H1 (cell line): ENCODE measurements around the gene CHCHD3. TPM values are rescaled to one million over a fixed set of nuclear protein-coding genes. Genes with fewer than 3 reads are reported as not detected.
A peak's percentile ranks its signal among the peaks of the same experiment; 100 is the strongest.

Source experiments
- CTCF ChIA-PET: fragments of 300-600 bp; sonication (Branson Sonifier 250); formaldehyde crosslinking; loops from one replicate; lab custom pipeline; 2021; ENCODE audit not compliant: partially characterized antibody; lab: Charles Lee
- POLR2A ChIA-PET: fragments of 300-600 bp; sonication (Branson Sonifier 250); formaldehyde crosslinking; loops from one replicate; lab custom pipeline; 2021; ENCODE audit warnings: inconsistent platforms; ENCODE audit not compliant: partially characterized antibody; lab: Charles Lee
- DNase-seq, 2 experiments: peaks; one replicate each; pipeline versions ENCODE4 v3.0.0 to v3.0.0-alpha.2; 2010 to 2022; ENCODE audit warnings: low spot score in 2 of 2, low read depth in 1 of 2, mixed read lengths in 1 of 2
- FAIRE-seq: peaks from 2 replicates; lab custom pipeline; 2011; peaks lifted over from hg19 to GRCh38; lab: Jason Lieb, UNC
- H2AFZ ChIP-seq: 2 replicates; pipeline ENCODE4 v1.8.1; 2012; ENCODE audit warnings: low read length, inconsistent platforms
- H2AK5ac ChIP-seq: 2 replicates; pipeline ENCODE4 v1.6.1; 2013; ENCODE audit warnings: low read depth, low read length
- H2BK120ac ChIP-seq: replicated peaks from 2 replicates; pipeline ENCODE3; 2013; ENCODE audit warnings: low read depth, low read length, inconsistent platforms
- H2BK12ac ChIP-seq: 2 replicates; pipeline ENCODE4 v1.6.1; 2013; ENCODE audit warnings: low read depth, low read length
- H2BK15ac ChIP-seq: 2 replicates; pipeline ENCODE4 v1.6.1; 2013; ENCODE audit warnings: low read length
- H2BK20ac ChIP-seq: 2 replicates; pipeline ENCODE4 v1.6.1; 2013; ENCODE audit warnings: low read length
- H2BK5ac ChIP-seq: 2 replicates; pipeline ENCODE4 v1.6.1; 2013; ENCODE audit warnings: low read depth, low read length
- H3K14ac ChIP-seq: 2 replicates; pipeline ENCODE4 v1.6.1; 2013; ENCODE audit warnings: inconsistent platforms; ENCODE audit not compliant: insufficient read length
- H3K18ac ChIP-seq: 2 replicates; pipeline ENCODE4 v1.6.1; 2013; ENCODE audit warnings: low read length; ENCODE audit errors: extremely low read depth
- H3K23ac ChIP-seq: 2 replicates; pipeline ENCODE4 v1.6.1; 2013; ENCODE audit warnings: inconsistent platforms; ENCODE audit not compliant: insufficient read length
- H3K23me2 ChIP-seq: 2 replicates; pipeline ENCODE4 v1.6.1; 2013; ENCODE audit warnings: low read depth, low read length
- H3K27ac ChIP-seq: 2 replicates; pipeline ENCODE4 v1.6.1; 2011; ENCODE audit warnings: low read depth, low read length, inconsistent platforms
- H3K27me3 ChIP-seq, 4 experiments: replicated peaks in 1 of 4; 1 replicate in 1 of 4; 2 replicates in 3 of 4; pipeline versions ENCODE4 v1.6.1 to v1.8.1; 2011 to 2013; ENCODE audit warnings: low read length in 3 of 4, mild to moderate bottlenecking in 3 of 4, inconsistent platforms in 2 of 4, mixed read lengths in 2 of 4, moderate library complexity in 1 of 4; ENCODE audit not compliant: control insufficient read depth in 3 of 4, insufficient read depth in 3 of 4; ENCODE audit errors: extremely low read depth in 1 of 4
- H3K36me3 ChIP-seq, 4 experiments: 2 replicates each; pipeline versions ENCODE4 v1.6.1 to v1.8.1; 2011 to 2013; ENCODE audit warnings: mild to moderate bottlenecking in 4 of 4, low read length in 3 of 4, moderate library complexity in 2 of 4, control low read depth in 1 of 4, inconsistent platforms in 1 of 4; ENCODE audit not compliant: insufficient read depth in 4 of 4, control insufficient read depth in 2 of 4
- H3K4ac ChIP-seq: replicated peaks from 2 replicates; pipeline ENCODE3; 2013; ENCODE audit warnings: low read length, low read depth, mixed read lengths, inconsistent platforms; ENCODE audit not compliant: insufficient read length
- H3K4me1 ChIP-seq, 4 experiments: replicated peaks in 1 of 4; 1 replicate in 1 of 4; 2 replicates in 3 of 4; pipeline versions ENCODE4 v1.6.1 to v1.8.1; 2011 to 2013; ENCODE audit warnings: low read length in 3 of 4, inconsistent platforms in 2 of 4, mixed read lengths in 1 of 4; ENCODE audit not compliant: insufficient read depth in 4 of 4, control insufficient read depth in 3 of 4
- H3K4me2 ChIP-seq, 2 experiments: 2 replicates each; pipeline versions ENCODE4 v1.6.1 to v1.8.1; 2011 to 2013; ENCODE audit warnings: low read depth in 2 of 2, low read length in 2 of 2, control low read depth in 1 of 2, inconsistent platforms in 1 of 2, mild to moderate bottlenecking in 1 of 2; ENCODE audit not compliant: insufficient read depth in 1 of 2
- H3K4me3 ChIP-seq, 4 experiments: fragments of 200-600, 300-600 bp in 1 of 4; sonication (generic), shearing (Covaris generic), sonication (Bioruptor Twin) in 1 of 4; 2 replicates each; pipeline versions ENCODE4 v1.5.1 to v1.8.1; 2011 to 2016; ENCODE audit warnings: low read length in 4 of 4, low read depth in 3 of 4, control low read depth in 2 of 4, inconsistent platforms in 2 of 4, mild to moderate bottlenecking in 2 of 4, mixed read lengths in 1 of 4, moderate library complexity in 1 of 4; ENCODE audit not compliant: insufficient read depth in 2 of 4; ENCODE audit errors: extremely low read depth in 1 of 4
- H3K56ac ChIP-seq: replicated peaks from 2 replicates; pipeline ENCODE3; 2013; ENCODE audit warnings: low read depth, mild to moderate bottlenecking, mixed read lengths, low read length, inconsistent platforms; ENCODE audit not compliant: insufficient read length
- H3K79me1 ChIP-seq: 2 replicates; pipeline ENCODE4 v1.6.1; 2013; ENCODE audit warnings: low read depth, low read length, control low read depth
- H3K79me2 ChIP-seq, 2 experiments: 2 replicates each; pipeline versions ENCODE4 v1.6.1 to v1.8.1; 2012 to 2013; ENCODE audit warnings: low read length in 2 of 2, mild to moderate bottlenecking in 2 of 2, inconsistent platforms in 1 of 2; ENCODE audit not compliant: insufficient read depth in 2 of 2, control insufficient read depth in 1 of 2
- H3K9ac ChIP-seq, 4 experiments: replicated peaks in 1 of 4; 1 replicate in 1 of 4; 2 replicates in 3 of 4; pipeline versions ENCODE4 v1.6.1 to v1.8.1; 2011 to 2013; ENCODE audit warnings: low read depth in 3 of 4, low read length in 3 of 4, control low read depth in 2 of 4, mild to moderate bottlenecking in 2 of 4, moderate library complexity in 2 of 4, inconsistent platforms in 1 of 4; ENCODE audit errors: extremely low read depth in 1 of 4
- H3K9me3 ChIP-seq, 2 experiments: 2 replicates each; pipeline versions ENCODE4 v1.6.1 to v1.8.1; 2012 to 2013; ENCODE audit warnings: mild to moderate bottlenecking in 2 of 2, moderate library complexity in 2 of 2, control low read depth in 1 of 2, inconsistent platforms in 1 of 2, low read depth in 1 of 2, low read length in 1 of 2, mixed read lengths in 1 of 2; ENCODE audit not compliant: insufficient read depth in 2 of 2
- H4K20me1 ChIP-seq, 2 experiments: replicated peaks in 1 of 2; 2 replicates each; pipeline versions ENCODE3 to v1.8.1; 2011 to 2013; ENCODE audit warnings: inconsistent platforms in 2 of 2, low read length in 2 of 2, mild to moderate bottlenecking in 1 of 2; ENCODE audit not compliant: insufficient read depth in 2 of 2, control insufficient read depth in 1 of 2
- H4K5ac ChIP-seq: 2 replicates; pipeline ENCODE4 v1.6.1; 2013; ENCODE audit warnings: low read length, low read depth, mixed read lengths, inconsistent platforms; ENCODE audit not compliant: insufficient read length
- H4K8ac ChIP-seq: 2 replicates; pipeline ENCODE4 v1.8.0; 2013; ENCODE audit warnings: mild to moderate bottlenecking, moderate library complexity, low read length, inconsistent platforms; ENCODE audit not compliant: insufficient read depth; ENCODE audit errors: extremely low read depth
- H4K91ac ChIP-seq: replicated peaks from 2 replicates; pipeline ENCODE3; 2013; ENCODE audit warnings: low read length, mixed read lengths, inconsistent platforms; ENCODE audit not compliant: insufficient read length
- CBX8 ChIP-seq: fragments of 300-800, 300-1000 bp; sonication (generic); IDR thresholded peaks from 2 replicates; pipeline ENCODE4 v1.7.1; 2016; ENCODE audit warnings: low read depth, low read length, borderline replicate concordance
- CTCF ChIP-seq, 3 experiments: IDR thresholded peaks; 1 replicate in 2 of 3; 2 replicates in 1 of 3; pipeline versions ENCODE4 v1.5.1 to v1.6.1; 2011; ENCODE audit warnings: low read length in 3 of 3, mild to moderate bottlenecking in 3 of 3, inconsistent platforms in 2 of 3, low read depth in 1 of 3, moderate library complexity in 1 of 3; ENCODE audit not compliant: insufficient read depth in 1 of 3; ENCODE audit errors: control extremely low read depth in 1 of 3
- E2F6 ChIP-seq: IDR thresholded peaks from 2 replicates; pipeline ENCODE4 v1.6.1; 2012; ENCODE audit warnings: inconsistent platforms
- EGR1 ChIP-seq: IDR thresholded peaks from 2 replicates; pipeline ENCODE4 v1.6.1; 2011; ENCODE audit warnings: low read depth, low read length, borderline replicate concordance
- KDM4A ChIP-seq: IDR thresholded peaks from one replicate; pipeline ENCODE4 v1.7.1; 2012; ENCODE audit warnings: low read depth, mild to moderate bottlenecking, moderate library complexity, low read length, inconsistent platforms; ENCODE audit not compliant: severe bottlenecking
- MAFK ChIP-seq: IDR thresholded peaks from 2 replicates; pipeline ENCODE4 v1.6.1; 2012; ENCODE audit warnings: low read depth, mild to moderate bottlenecking, improper control_type of control experiment, low read length
- NANOG ChIP-seq: IDR thresholded peaks from 2 replicates; pipeline ENCODE4 v1.6.1; 2011; ENCODE audit warnings: low read length, low read depth, mild to moderate bottlenecking, inconsistent platforms; ENCODE audit not compliant: insufficient read depth, poor library complexity, severe bottlenecking
- SIN3A ChIP-seq, 2 experiments: IDR thresholded peaks in 1 of 2; conservative IDR thresholded peaks in 1 of 2; 2 replicates each; pipeline ENCODE4 v1.6.1; 2011 to 2012; ENCODE audit warnings: low read length in 2 of 2, improper control_type of control experiment in 1 of 2, low read depth in 1 of 2, mild to moderate bottlenecking in 1 of 2
- SP2 ChIP-seq: IDR thresholded peaks from 2 replicates; pipeline ENCODE4 v1.6.1; 2012; ENCODE audit warnings: mild to moderate bottlenecking, low read length, inconsistent platforms
- SP4 ChIP-seq: IDR thresholded peaks from 2 replicates; pipeline ENCODE4 v1.6.1; 2012; ENCODE audit warnings: low read length, inconsistent platforms
- polyA plus RNA-seq, 7 experiments: library from polyadenylated mRNA; depleted of rRNA in 3 of 7; stranded (reverse) in 5 of 7; unstranded in 2 of 7; fragments of >200 nt in 5 of 7; fragments of 200-250 nt in 2 of 7; gene quantifications; 1 replicate in 5 of 7; 2 replicates in 1 of 7; 4 replicates in 1 of 7; pipeline versions ENCODE4 v1.2.1 to v1.2.3, GENCODE V29; 2011 to 2013; ENCODE audit warnings: missing spikeins in 2 of 7, mixed read lengths in 2 of 7
- total RNA-seq: library from RNA; stranded (reverse); fragmentation: NEBNext Ultra II Directional; extraction: Animal tissue kit (Norgen Biotek cat#: 25700); gene quantifications from 2 replicates; pipeline ENCODE4 v1.2.1, GENCODE V29; 2021

The CHCHD3 gene
- total and polyA plus RNA-seq, 2 of the 8 experiments (the other 6 are each of a cell fraction or from before 2014, with no cell fraction given): 42.9 to 137 TPM

- FAIRE-seq (no peak), DNase-seq (no peak)
- Histone ChIP-seq H4K5ac (no peak overlapping the region), H2BK120ac (no peak overlapping the region), H2AFZ (peak overlapping the region; percentile 34; the same call in 1 of the 2 replicates), H4K91ac (no peak overlapping the region), H3K9me3 (no peaks in the 10 kb centered on the region), H3K4ac (no peak overlapping the region), H3K79me1 (no peaks in the 10 kb centered on the region), H2BK12ac (no peak overlapping the region), H3K79me2 (no peaks in the 10 kb centered on the region), H2BK20ac (no peak overlapping the region), H3K27me3 (no peaks in the 10 kb centered on the region), H4K20me1 (no peaks in the 10 kb centered on the region), H3K27ac (no peak overlapping the region), H2AK5ac (no peak overlapping the region), H2BK15ac (no peak overlapping the region), H2BK5ac (no peak overlapping the region), H4K8ac (no peak overlapping the region), H3K23me2 (no peaks in the 10 kb centered on the region), H3K4me2 (no peak overlapping the region), H3K23ac (no peak overlapping the region), H3K36me3 (no peaks in the 10 kb centered on the region), H3K56ac (no peak overlapping the region), H3K9ac (no peak overlapping the region), H3K4me3 (no peak overlapping the region), H3K14ac (no peak overlapping the region), H3K18ac (no peak overlapping the region), H3K4me1 (peaks cover 0 to 7% (median 3%) of the 10 kb centered on the region in 4 experiments; a peak in 5 of 7 replicates)
- TF ChIP-seq EGR1 (no peak), SP4 (no peak), SIN3A (conservative IDR thresholded peaks at IDR 0.05 in 1 of 2, IDR thresholded peaks at IDR 0.05 in 1 of 2; ENCODE audit: low read depth in 1 of 2, low read length in 2 of 2) (no peak), CBX8 (no peak), SP2 (no peak), KDM4A (no peak), E2F6 (no peak), NANOG (no peak), CTCF (IDR thresholded peaks at IDR 0.05; ENCODE audit: control extremely low read depth in 1 of 3, insufficient read depth in 1 of 3, low read depth in 1 of 3, low read length in 3 of 3) (no peak), MAFK (no peak)
- CTCF ChIA-PET: no interaction called here
- POLR2A ChIA-PET: interaction anchor here (1.0 kb wide), 1 partner anchor 16 kb away, joined by 3 read pairs; no protein-coding TSS in a partner anchor
Observed at GRCh38 chr7:133119067-133119466, 37.2 kb upstream of the CHCHD3 start.
